Liver (tissue), 9 donors: ENCODE results near the gene ST6GALNAC5. TPM values are rescaled to one million over a fixed set of nuclear protein-coding genes. Genes with fewer than 3 reads are reported as not detected.

ENCODE experiments used
- DNase-seq: peaks from one replicate; pipeline ENCODE4 v3.0.0-alpha.2; 2017; ENCODE audit warnings: low spot score
- H3K27ac ChIP-seq, 2 donors: one replicate each; pipeline ENCODE4 v1.7.0; 2013; ENCODE audit warnings: inconsistent platforms in 2 of 2, low read length in 2 of 2, control low read depth in 1 of 2, low read depth in 1 of 2, mild to moderate bottlenecking in 1 of 2
- H3K27me3 ChIP-seq, 4 donors: one replicate each; pipeline versions ENCODE4 v1.6.1 to v1.7.0; 2013; ENCODE audit warnings: low read length in 3 of 4, inconsistent platforms in 1 of 4, mild to moderate bottlenecking in 1 of 4, moderate library complexity in 1 of 4; ENCODE audit not compliant: control insufficient read depth in 4 of 4, insufficient read depth in 4 of 4
- H3K36me3 ChIP-seq, 4 donors: one replicate each; pipeline versions ENCODE4 v1.6.1 to v1.7.0; 2013; ENCODE audit warnings: low read length in 3 of 4, mild to moderate bottlenecking in 3 of 4, low read depth in 1 of 4, moderate library complexity in 1 of 4; ENCODE audit not compliant: control insufficient read depth in 4 of 4, insufficient read depth in 3 of 4
- H3K4me1 ChIP-seq, 4 donors: one replicate each; pipeline versions ENCODE4 v1.6.1 to v1.7.0; 2013; ENCODE audit warnings: low read length in 3 of 4, mild to moderate bottlenecking in 3 of 4, moderate library complexity in 1 of 4; ENCODE audit not compliant: control insufficient read depth in 4 of 4, insufficient read depth in 4 of 4
- H3K4me3 ChIP-seq, 3 donors: one replicate each; pipeline versions ENCODE4 v1.6.1 to v1.7.0; 2013; ENCODE audit warnings: low read length in 3 of 3, control low read depth in 1 of 3, low read depth in 1 of 3, mild to moderate bottlenecking in 1 of 3
- H3K9ac ChIP-seq, 2 donors: one replicate each; pipeline ENCODE4 v1.7.0; 2013; ENCODE audit warnings: low read length in 2 of 2, mild to moderate bottlenecking in 2 of 2, moderate library complexity in 2 of 2, control low read depth in 1 of 2, low read depth in 1 of 2
- H3K9me3 ChIP-seq, 4 donors: one replicate each; pipeline versions ENCODE4 v1.6.1 to v1.7.0; 2013; ENCODE audit warnings: low read length in 3 of 4; ENCODE audit not compliant: control insufficient read depth in 4 of 4
- CTCF ChIP-seq: fragments of 150-350 bp; IDR thresholded peaks from 2 replicates; pipeline ENCODE4 v1.5.1; 2017; ENCODE audit warnings: improper control_type of control experiment, low read depth, low read length; ENCODE audit not compliant: missing input control
- EGR1 ChIP-seq, 2 donors: IDR thresholded peaks; 2 replicates each; pipeline ENCODE4 v1.6.1; 2016 to 2018; ENCODE audit warnings: antibody characterized with exemption in 2 of 2, low read depth in 2 of 2
- FOXA1 ChIP-seq: IDR thresholded peaks from 2 replicates; pipeline ENCODE4 v1.6.1; 2016; ENCODE audit warnings: antibody characterized with exemption
- GABPA ChIP-seq, 2 donors: IDR thresholded peaks in 1 of 2; conservative IDR thresholded peaks in 1 of 2; 2 replicates each; pipeline ENCODE4 v1.6.1; 2016; ENCODE audit warnings: antibody characterized with exemption in 2 of 2, mild to moderate bottlenecking in 1 of 2, moderate library complexity in 1 of 2
- HNF4G ChIP-seq: IDR thresholded peaks from 2 replicates; pipeline ENCODE4 v1.6.1; 2016; ENCODE audit warnings: antibody characterized with exemption
- JUND ChIP-seq, 2 donors: IDR thresholded peaks; 2 replicates each; pipeline ENCODE4 v1.6.1; 2016; ENCODE audit warnings: antibody characterized with exemption in 2 of 2
- RAD21 ChIP-seq, 2 donors: IDR thresholded peaks; 2 replicates each; pipeline ENCODE4 v1.6.1; 2016; ENCODE audit warnings: antibody characterized with exemption in 2 of 2, mild to moderate bottlenecking in 2 of 2
- RXRA ChIP-seq, 2 donors: IDR thresholded peaks; 2 replicates each; pipeline ENCODE4 v1.6.1; 2017 to 2018; ENCODE audit warnings: antibody characterized with exemption in 2 of 2, mild to moderate bottlenecking in 1 of 2
- SP1 ChIP-seq: IDR thresholded peaks from 2 replicates; pipeline ENCODE4 v1.6.1; 2018; ENCODE audit warnings: antibody characterized with exemption, mild to moderate bottlenecking
- TAF1 ChIP-seq: conservative IDR thresholded peaks from 2 replicates; pipeline ENCODE4 v1.6.1; 2016; ENCODE audit warnings: antibody characterized with exemption, mild to moderate bottlenecking
- YY1 ChIP-seq: IDR thresholded peaks from 2 replicates; pipeline ENCODE4 v1.6.1; 2016; ENCODE audit warnings: antibody characterized with exemption, mild to moderate bottlenecking
- ZBTB33 ChIP-seq: IDR thresholded peaks from 2 replicates; pipeline ENCODE4 v1.6.1; 2016; ENCODE audit warnings: antibody characterized with exemption
- WGBS: extraction: QIAGEN DNeasy Blood & Tissue Kit; methylation state at CpG from one replicate; pipeline ENCODE4 v1.1.7; 2013; 5-methylcytosine and 5-hydroxymethylcytosine counted together
- polyA plus RNA-seq, 2 donors: library from polyadenylated mRNA; stranded (reverse) in 1 of 2; unstranded in 1 of 2; fragments of 200-250 nt in 1 of 2; fragments of >200 nt in 1 of 2; fragmentation: Nextera tagmentation in 1 of 2; extraction: Ambion mirVana in 1 of 2; gene quantifications; one replicate each; pipeline versions ENCODE4 v1.2.1 to v1.2.3, GENCODE V29; 2013 to 2015
- total RNA-seq, 2 donors: library from RNA; depleted of rRNA; stranded (reverse); fragments of >200 nt; gene quantifications; one replicate each; pipeline ENCODE4 v1.2.3, GENCODE V29; 2014
- TF ChIP-seq, protein P1 (sequence below): IDR thresholded peaks from 2 replicates; pipeline ENCODE4 v1.6.1; 2016; ENCODE audit warnings: antibody characterized with exemption, mild to moderate bottlenecking
- TF ChIP-seq, protein P2 (sequence below): IDR thresholded peaks from 2 replicates; pipeline ENCODE4 v1.6.1; 2016; ENCODE audit warnings: antibody characterized with exemption
- donor health status: healthy.
- donor health status: healthy.
- donor health status: healthy.
- donor health status: healthy.
- donor health status: healthy.

Gene ST6GALNAC5
- total and polyA plus RNA-seq, 4 donors: 0.09 to 0.17 TPM; not detected in 2

DNA sequence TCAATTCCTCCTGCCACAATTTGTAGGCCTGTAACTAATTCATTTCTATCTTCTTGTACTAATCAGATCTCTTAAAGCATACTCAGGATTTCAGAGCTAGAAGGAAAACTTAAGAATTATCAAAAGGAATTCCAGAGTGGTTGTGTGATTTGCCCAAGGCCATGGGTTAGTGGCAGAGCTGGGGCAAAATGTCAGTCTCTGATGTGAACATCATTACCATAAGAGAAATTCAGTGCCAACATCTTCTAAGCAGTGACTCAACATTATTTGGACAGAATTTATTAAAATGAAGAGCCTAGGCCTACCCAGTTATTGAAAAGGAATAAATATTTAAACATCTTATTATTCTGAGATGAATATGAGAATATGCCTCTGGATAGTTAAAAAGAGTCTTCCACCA, 14.5 kb downstream of the ST6GALNAC5 start:
- TF ChIP-seq FOXA1: no peak
- TF ChIP-seq RXRA (IDR thresholded peaks at IDR 0.05): no peak
- TF ChIP-seq, protein P1, sequence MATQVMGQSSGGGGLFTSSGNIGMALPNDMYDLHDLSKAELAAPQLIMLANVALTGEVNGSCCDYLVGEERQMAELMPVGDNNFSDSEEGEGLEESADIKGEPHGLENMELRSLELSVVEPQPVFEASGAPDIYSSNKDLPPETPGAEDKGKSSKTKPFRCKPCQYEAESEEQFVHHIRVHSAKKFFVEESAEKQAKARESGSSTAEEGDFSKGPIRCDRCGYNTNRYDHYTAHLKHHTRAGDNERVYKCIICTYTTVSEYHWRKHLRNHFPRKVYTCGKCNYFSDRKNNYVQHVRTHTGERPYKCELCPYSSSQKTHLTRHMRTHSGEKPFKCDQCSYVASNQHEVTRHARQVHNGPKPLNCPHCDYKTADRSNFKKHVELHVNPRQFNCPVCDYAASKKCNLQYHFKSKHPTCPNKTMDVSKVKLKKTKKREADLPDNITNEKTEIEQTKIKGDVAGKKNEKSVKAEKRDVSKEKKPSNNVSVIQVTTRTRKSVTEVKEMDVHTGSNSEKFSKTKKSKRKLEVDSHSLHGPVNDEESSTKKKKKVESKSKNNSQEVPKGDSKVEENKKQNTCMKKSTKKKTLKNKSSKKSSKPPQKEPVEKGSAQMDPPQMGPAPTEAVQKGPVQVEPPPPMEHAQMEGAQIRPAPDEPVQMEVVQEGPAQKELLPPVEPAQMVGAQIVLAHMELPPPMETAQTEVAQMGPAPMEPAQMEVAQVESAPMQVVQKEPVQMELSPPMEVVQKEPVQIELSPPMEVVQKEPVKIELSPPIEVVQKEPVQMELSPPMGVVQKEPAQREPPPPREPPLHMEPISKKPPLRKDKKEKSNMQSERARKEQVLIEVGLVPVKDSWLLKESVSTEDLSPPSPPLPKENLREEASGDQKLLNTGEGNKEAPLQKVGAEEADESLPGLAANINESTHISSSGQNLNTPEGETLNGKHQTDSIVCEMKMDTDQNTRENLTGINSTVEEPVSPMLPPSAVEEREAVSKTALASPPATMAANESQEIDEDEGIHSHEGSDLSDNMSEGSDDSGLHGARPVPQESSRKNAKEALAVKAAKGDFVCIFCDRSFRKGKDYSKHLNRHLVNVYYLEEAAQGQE: no peak
- no peak for TF ChIP-seq EGR1 (IDR thresholded peaks at IDR 0.05; ENCODE audit: low read depth in 2 of 2)
- no peak for TF ChIP-seq HNF4G
- TF ChIP-seq GABPA (IDR thresholded peaks at IDR 0.05 in 1 of 2, conservative IDR thresholded peaks at IDR 0.05 in 1 of 2): no peak
- TF ChIP-seq, protein P2, sequence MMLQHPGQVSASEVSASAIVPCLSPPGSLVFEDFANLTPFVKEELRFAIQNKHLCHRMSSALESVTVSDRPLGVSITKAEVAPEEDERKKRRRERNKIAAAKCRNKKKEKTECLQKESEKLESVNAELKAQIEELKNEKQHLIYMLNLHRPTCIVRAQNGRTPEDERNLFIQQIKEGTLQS: no peak
- no peak for TF ChIP-seq SP1
- no peak for TF ChIP-seq TAF1
- Histone ChIP-seq H3K4me1 (no peaks in the 10 kb centered on the region), H3K9me3 (no peaks in the 10 kb centered on the region), H3K36me3 (no peaks in the 10 kb centered on the region), H3K27ac (no peak overlapping the region), H3K9ac (no peak overlapping the region), H3K27me3 (no peaks in the 10 kb centered on the region), H3K4me3 (no peak overlapping the region)
- no peak for DNase-seq

- Histone ChIP-seq H3K4me1 (no peaks in the 10 kb centered on the region), H3K9me3 (no peaks in the 10 kb centered on the region), H3K27me3 (no peaks in the 10 kb centered on the region), H3K27ac (no peak overlapping the region), H3K4me3 (no peak overlapping the region), H3K36me3 (no peaks in the 10 kb centered on the region), H3K9ac (no peak overlapping the region)
- WGBS: 75% methylated on average over 4 of the region's 4 CpGs
- DNase-seq: no peak
- TF ChIP-seq YY1 (no peak), GABPA (IDR thresholded peaks at IDR 0.05 in 1 of 2, conservative IDR thresholded peaks at IDR 0.05 in 1 of 2) (no peak), ZBTB33 (no peak), EGR1 (IDR thresholded peaks at IDR 0.05; ENCODE audit: low read depth in 2 of 2) (no peak), FOXA1 (no peak), HNF4G (no peak), JUND (IDR thresholded peaks at IDR 0.05) (no peak), RAD21 (IDR thresholded peaks at IDR 0.05) (no peak), CTCF (no peak)
- TF ChIP-seq, protein P2: no peak
Observed at GRCh38 chr1:76891931-76892622, 24.8 kb downstream of the ST6GALNAC5 start.
